Body of pancreas (tissue), 4 donors: ENCODE measurements around the gene OSBPL5. TPM values are rescaled to one million over a fixed set of nuclear protein-coding genes. Genes with fewer than 3 reads are reported as not detected.

Experiments used
- ATAC-seq: fragments of 150-250 bp; one replicate; pipeline ENCODE4 v1.9.1; 2016
- DNase-seq, 4 donors: peaks; one replicate each; pipeline ENCODE4 v3.0.0-alpha.2; 2019
- H3K27ac ChIP-seq, 4 donors: fragments of 200-600 bp; sonication (generic); 1 replicate in 3 of 4; 2 replicates in 1 of 4; pipeline versions ENCODE4 v1.5.1 to v1.6.1; 2016 to 2019; ENCODE audit warnings: mild to moderate bottlenecking in 1 of 4, mixed read lengths in 1 of 4, moderate library complexity in 1 of 4
- H3K27me3 ChIP-seq, 2 donors: fragments of 200-600 bp; sonication (generic); one replicate each; pipeline ENCODE4 v1.6.0; 2016; ENCODE audit warnings: mild to moderate bottlenecking in 1 of 2
- H3K36me3 ChIP-seq, 2 donors: fragments of 200-600 bp; sonication (generic); replicated peaks in 1 of 2; 2 replicates each; pipeline ENCODE4 v1.5.1; 2016; ENCODE audit warnings: low read depth in 2 of 2; ENCODE audit not compliant: insufficient read depth in 1 of 2
- H3K4me1 ChIP-seq: fragments of 200-600 bp; sonication (generic); one replicate; pipeline ENCODE4 v1.6.0; 2016
- H3K4me3 ChIP-seq, 2 donors: fragments of 200-600 bp; sonication (generic); 1 replicate in 1 of 2; 2 replicates in 1 of 2; pipeline ENCODE4 v1.5.1; 2016 to 2019
- H3K9me3 ChIP-seq, 3 donors: fragments of 200-600 bp; sonication (generic); 1 replicate in 2 of 3; 2 replicates in 1 of 3; pipeline ENCODE4 v1.5.1; 2016
- CTCF ChIP-seq, 7 experiments: fragments of 450-650 bp in 4 of 7; fragments of 200-600 bp in 3 of 7; sonication (generic) in 3 of 7; IDR thresholded peaks; one replicate each; pipeline ENCODE4 v1.5.1; 2016 to 2019; ENCODE audit warnings: antibody characterized with exemption in 7 of 7
- POLR2A ChIP-seq, 3 donors: fragments of 450-650 bp; IDR thresholded peaks; one replicate each; pipeline ENCODE4 v1.6.1; 2016; ENCODE audit warnings: antibody characterized with exemption in 3 of 3, mild to moderate bottlenecking in 2 of 3
- WGBS, 2 donors: methylation state at CpG; one replicate each; pipeline ENCODE4 v1.1.5; 2017; 5-methylcytosine and 5-hydroxymethylcytosine counted together
- intact Hi-C: fragments of 100-400 bp; cut with DNase I; formaldehyde crosslinking; loops from one replicate; pipeline ENCODE4 v1.15.1; 2023
- total RNA-seq, 2 donors: library from RNA; depleted of rRNA; stranded (reverse); fragments of >200 nt; gene quantifications; one replicate each; pipeline ENCODE4 v1.1.0, GENCODE V29; 2016

OSBPL5 gene
- total RNA-seq, 2 donors from 2014 or later, result 22.3 to 62.0 TPM

GRCh38 chr11:3167143-3168119 lies 2.3 kb upstream of the OSBPL5 start:
- intact Hi-C loops, result no loop called here
- TF ChIP-seq CTCF (IDR thresholded peaks at IDR 0.05), result no peak
- DNase-seq (no peak), ATAC-seq (no peak)
- H3K4me1 ChIP-seq, result peaks cover 39% of the 10 kb centered on the region
- no peaks in the 10 kb centered on the region for H3K27me3 ChIP-seq
- H3K4me3 ChIP-seq, result no peak overlapping the region
- H3K9me3 ChIP-seq, result no peaks in the 10 kb centered on the region
- no peak overlapping the region for H3K27ac ChIP-seq
- no peaks in the 10 kb centered on the region for H3K36me3 ChIP-seq
- WGBS, 2 donors, result 64% methylated on average over 13 to 20 of the region's 20 CpGs

GRCh38 chr11:3166268-3167142 lies 1.4 kb upstream of the OSBPL5 start:
- Histone ChIP-seq H3K4me3 (no peak overlapping the region), H3K36me3 (no peaks in the 10 kb centered on the region), H3K4me1 (peaks cover 45% of the 10 kb centered on the region), H3K27me3 (no peaks in the 10 kb centered on the region), H3K9me3 (no peaks in the 10 kb centered on the region), H3K27ac (no peak overlapping the region)
- no peak for TF ChIP-seq CTCF (IDR thresholded peaks at IDR 0.05)
- no peak for TF ChIP-seq POLR2A (IDR thresholded peaks at IDR 0.05)
- ATAC-seq, result no peak
- intact Hi-C loops, result no loop called here
- 75 to 85% methylated on average over 5 to 24 of the region's 25 CpGs for WGBS, 2 donors
- DNase-seq, result peak in 1 of 4 donors; percentile 10

GRCh38 chr11:3165916-3166267 lies 782 bp upstream of the OSBPL5 start:
- Histone ChIP-seq H3K27me3 (no peaks in the 10 kb centered on the region), H3K4me3 (no peak overlapping the region), H3K4me1 (peaks cover 51% of the 10 kb centered on the region), H3K9me3 (no peaks in the 10 kb centered on the region), H3K27ac (no peak overlapping the region), H3K36me3 (no peaks in the 10 kb centered on the region)
- no peak for TF ChIP-seq POLR2A (IDR thresholded peaks at IDR 0.05)
- TF ChIP-seq CTCF (IDR thresholded peaks at IDR 0.05), result no peak
- 38 to 55% methylated on average over 2 to 5 of the region's 5 CpGs for whole genome bisulfite sequencing, 2 donors
- DNase-seq (peak in 1 of 4 donors; percentile 10), ATAC-seq (no peak)
- intact Hi-C loops, result no loop called here

GRCh38 chr11:3164552-3165151 lies 458 bp downstream of the OSBPL5 start:
- H3K4me3 ChIP-seq, result peak overlapping the region; percentile 45 to 55
- peak overlapping the region in 3 of 4 donors; percentile 39 to 48 (median 40) for H3K27ac ChIP-seq
- H3K36me3 ChIP-seq, result no peaks in the 10 kb centered on the region
- no peaks in the 10 kb centered on the region for H3K27me3 ChIP-seq
- ATAC-seq (no peak), DNase-seq (peak in 2 of 4 donors; percentile 7 to 13)
- 0% methylated on average over 30 of the region's 46 CpGs; no CpG with 5 or more reads in 1 of the 2 donors for WGBS, 2 donors
- peaks cover 53% of the 10 kb centered on the region for H3K4me1 ChIP-seq
- no peak for TF ChIP-seq CTCF (IDR thresholded peaks at IDR 0.05)
- no peak for TF ChIP-seq POLR2A (IDR thresholded peaks at IDR 0.05)
- no peaks in the 10 kb centered on the region for H3K9me3 ChIP-seq
- intact Hi-C loops, result no loop called here
